NB4 (cell line): ENCODE data around the gene RAB11A.

Experiments
- DNase-seq: peaks from one replicate; pipeline ENCODE4 v3.0.0; 2010; ENCODE audit warnings: low read depth
- H3K4me3 ChIP-seq: one replicate; pipeline ENCODE4 v1.5.1; 2011; ENCODE audit warnings: mild to moderate bottlenecking, low read depth, low read length, moderate library complexity
- MAX ChIP-seq: IDR thresholded peaks from 2 replicates; pipeline ENCODE4 v1.6.1; 2011; ENCODE audit warnings: low read depth, low read length
- MYC ChIP-seq: IDR thresholded peaks from 2 replicates; pipeline ENCODE4 v1.6.1; 2011; ENCODE audit warnings: low read depth, low read length
- POLR2A ChIP-seq: IDR thresholded peaks from 2 replicates; pipeline ENCODE4 v1.6.1; 2011; ENCODE audit warnings: mild to moderate bottlenecking; ENCODE audit not compliant: insufficient read length; ENCODE audit errors: extremely low read depth
- TF ChIP-seq, protein P1 (sequence below): IDR thresholded peaks from one replicate; pipeline ENCODE4 v1.5.1; 2012; ENCODE audit warnings: low read depth, low read length

The RAB11A gene

GRCh38 chr15:65936282-65936681 is 67.0 kb downstream of the RAB11A start:
- TF ChIP-seq, protein P1, sequence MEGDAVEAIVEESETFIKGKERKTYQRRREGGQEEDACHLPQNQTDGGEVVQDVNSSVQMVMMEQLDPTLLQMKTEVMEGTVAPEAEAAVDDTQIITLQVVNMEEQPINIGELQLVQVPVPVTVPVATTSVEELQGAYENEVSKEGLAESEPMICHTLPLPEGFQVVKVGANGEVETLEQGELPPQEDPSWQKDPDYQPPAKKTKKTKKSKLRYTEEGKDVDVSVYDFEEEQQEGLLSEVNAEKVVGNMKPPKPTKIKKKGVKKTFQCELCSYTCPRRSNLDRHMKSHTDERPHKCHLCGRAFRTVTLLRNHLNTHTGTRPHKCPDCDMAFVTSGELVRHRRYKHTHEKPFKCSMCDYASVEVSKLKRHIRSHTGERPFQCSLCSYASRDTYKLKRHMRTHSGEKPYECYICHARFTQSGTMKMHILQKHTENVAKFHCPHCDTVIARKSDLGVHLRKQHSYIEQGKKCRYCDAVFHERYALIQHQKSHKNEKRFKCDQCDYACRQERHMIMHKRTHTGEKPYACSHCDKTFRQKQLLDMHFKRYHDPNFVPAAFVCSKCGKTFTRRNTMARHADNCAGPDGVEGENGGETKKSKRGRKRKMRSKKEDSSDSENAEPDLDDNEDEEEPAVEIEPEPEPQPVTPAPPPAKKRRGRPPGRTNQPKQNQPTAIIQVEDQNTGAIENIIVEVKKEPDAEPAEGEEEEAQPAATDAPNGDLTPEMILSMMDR: no peak
- no peak for TF ChIP-seq MAX
- no peak for DNase-seq
- H3K4me3 ChIP-seq: no peak overlapping the region

- H3K4me3 ChIP-seq: no peak overlapping the region
- no peak for DNase-seq
- TF ChIP-seq, protein P1: no peak
- TF ChIP-seq MAX (no peak), MYC (no peak), POLR2A (no peak)
These were observed 67.8 kb downstream of the RAB11A start for GRCh38 chr15:65937054-65937453.

DNA sequence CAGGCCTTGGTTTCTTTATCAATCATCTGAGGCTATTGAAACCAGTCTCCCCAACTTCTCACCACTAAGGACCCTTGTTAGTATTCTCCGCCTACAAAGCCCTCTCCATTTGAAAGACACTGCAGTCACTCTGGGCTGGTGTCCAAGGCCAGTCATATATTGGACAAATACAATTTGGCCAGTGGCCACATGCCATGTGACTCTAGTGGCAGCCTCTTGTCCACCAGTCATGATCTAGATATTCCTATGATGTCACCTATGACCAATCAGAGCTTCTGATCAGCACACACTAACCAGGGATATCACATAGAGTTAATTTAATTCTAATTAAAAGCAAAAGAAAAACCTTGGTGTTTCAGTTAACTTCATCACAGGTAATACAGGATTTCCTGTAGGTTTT is 68.2 kb downstream of the RAB11A start:
- no peak for DNase-seq
- TF ChIP-seq MYC: no peak
- H3K4me3 ChIP-seq: no peak overlapping the region

GRCh38 chr15:65938604-65939003 is 69.3 kb downstream of the RAB11A start:
- H3K4me3 ChIP-seq: no peak overlapping the region
- TF ChIP-seq MAX (no peak), POLR2A (no peak), MYC (no peak)
- TF ChIP-seq, protein P1: no peak
- DNase-seq: no peak

DNA sequence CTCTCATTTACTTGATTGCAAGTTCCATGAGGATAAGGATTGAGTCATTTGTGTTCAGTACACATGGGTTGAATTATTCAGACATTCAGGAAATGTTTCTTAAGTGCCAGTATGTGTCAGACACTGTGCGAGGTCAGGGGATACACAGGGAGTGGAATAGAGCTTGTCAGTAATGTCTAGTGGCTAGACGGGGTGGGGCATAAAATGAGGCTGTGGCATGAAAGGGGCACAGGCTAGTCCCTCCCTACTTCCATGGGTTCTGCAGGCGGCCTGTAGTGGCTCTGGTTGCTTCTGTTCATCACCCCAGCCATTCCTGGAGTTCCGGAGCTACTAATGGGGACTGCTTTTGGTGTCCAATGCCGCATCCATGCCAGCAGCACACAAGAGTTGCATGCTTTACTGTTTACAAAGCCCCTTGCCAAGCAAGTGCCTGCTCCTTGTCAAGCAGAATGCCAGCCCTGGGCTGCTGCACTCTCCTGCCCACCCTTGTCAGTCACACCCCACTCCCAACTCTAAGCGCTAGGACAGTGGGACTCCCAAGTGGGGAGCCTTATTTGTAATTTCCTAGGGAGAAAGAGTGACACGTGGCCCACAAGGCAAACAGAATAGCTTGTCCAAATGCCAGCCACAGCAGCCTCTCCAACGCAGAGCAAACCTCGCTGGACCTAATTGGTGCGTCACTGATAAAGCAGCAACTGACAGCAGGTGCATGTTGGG is 70.8 kb downstream of the RAB11A start:
- TF ChIP-seq MAX: no peak
- TF ChIP-seq MYC: no peak
- TF ChIP-seq, protein P1: no peak
- no peak for TF ChIP-seq POLR2A
- H3K4me3 ChIP-seq: no peak overlapping the region
- no peak for DNase-seq

- DNase-seq: no peak
- H3K4me3 ChIP-seq: no peak overlapping the region
- TF ChIP-seq, protein P1: no peak
- TF ChIP-seq MYC (no peak), POLR2A (no peak), MAX (no peak)
These were observed 71.3 kb downstream of the RAB11A start for GRCh38 chr15:65940618-65940909.
